ENCODE measurements around the gene TTC27.

GRCh38 chr2:32626639-32627221 is 1.1 kb upstream of the TTC27 start:
- no peak for TF ChIP-seq CTCF (IDR thresholded peaks at IDR 0.05)
- TF ChIP-seq POLR2AphosphoS5 (IDR thresholded peaks at IDR 0.05) = no peak
